HG03571 (cell line): ENCODE data around the gene SATL1.
"Not testable (repeated sequence)": the region's sequence is repeated elsewhere in the genome, so short reads cannot be mapped to it uniquely, and the experiment has no call there.

Experiments used
- ATAC-seq: cut with Tn5 transposase; IDR thresholded peaks from one replicate; pipeline ENCODE4 v1.9.1; 2021; ENCODE audit not compliant: unreplicated experiment

The SATL1 gene

GRCh38 chrX:85111347-85111746 is 132.2 kb downstream of the SATL1 start:
- no peak for ATAC-seq

GRCh38 chrX:85109235-85109634 is 134.3 kb downstream of the SATL1 start:
- no peak for ATAC-seq

GRCh38 chrX:85108165-85108564 is 135.4 kb downstream of the SATL1 start:
- no peak for ATAC-seq

- no peak for ATAC-seq
Measured at GRCh38 chrX:85107407-85107806, 136.2 kb downstream of the SATL1 start.

GRCh38 chrX:85089321-85089840 is 154.2 kb downstream of the SATL1 start:
- no peak for ATAC-seq

- peak; percentile 68 for ATAC-seq
Measured at GRCh38 chrX:85084770-85085393, 158.7 kb downstream of the SATL1 start.

- ATAC-seq, result not testable (repeated sequence)
Measured at GRCh38 chrX:85077247-85077646, 166.3 kb downstream of the SATL1 start.

GRCh38 chrX:85065512-85066198 is 177.9 kb downstream of the SATL1 start:
- no peak for ATAC-seq

- no peak for ATAC-seq
Measured at GRCh38 chrX:85052636-85053343, 190.8 kb downstream of the SATL1 start.

- no peak for ATAC-seq
Measured at GRCh38 chrX:85052205-85052604, 191.4 kb downstream of the SATL1 start.

- no peak for ATAC-seq
Measured at GRCh38 chrX:85051627-85052026, 192.0 kb downstream of the SATL1 start.
